Thyroid gland (tissue), 4 donors: ENCODE measurements around the gene IRS2.

Experiments
- CTCF ChIP-seq, 6 experiments: fragments of 200-600 bp in 3 of 6; fragments of 450-650 bp in 3 of 6; sonication (generic) in 3 of 6; IDR thresholded peaks; one replicate each; pipeline ENCODE4 v1.5.1; 2016 to 2019; ENCODE audit warnings: antibody characterized with exemption in 6 of 6, mild to moderate bottlenecking in 2 of 6, inconsistent platforms in 1 of 6, moderate library complexity in 1 of 6
- POLR2A ChIP-seq, 2 donors: fragments of 450-650 bp; IDR thresholded peaks; one replicate each; pipeline ENCODE4 v1.6.1; 2017; ENCODE audit warnings: antibody characterized with exemption in 2 of 2, mild to moderate bottlenecking in 2 of 2, moderate library complexity in 1 of 2

- TF ChIP-seq CTCF (IDR thresholded peaks at IDR 0.05) (no peak), POLR2A (IDR thresholded peaks at IDR 0.05) (no peak)
Observed at GRCh38 chr13:109740121-109740520, 46.3 kb downstream of the IRS2 start.
